GM12878 (cell line): ENCODE results near the gene CHD6. TPM values are rescaled to one million over a fixed set of nuclear protein-coding genes. Genes with fewer than 3 reads are reported as not detected.

Experiments used
- ATAC-seq: fragments of 200-7000 bp; cut with Tn5 transposase; 3 replicates; pipeline ENCODE4 v1.9.1; 2020; ENCODE audit warnings: mild to moderate bottlenecking, moderate library complexity
- BruUV-seq: library from RNA; stranded (reverse); fragments of 400-500 nt; replicated peaks from 2 replicates; lab custom pipeline; 2021; lab: Mats Ljungman, UMichigan
- CTCF ChIA-PET: fragments of 300-600 bp; sonication (Branson Sonifier 250); formaldehyde crosslinking; extraction: SDS; loops from one replicate; lab custom pipeline; 2021; ENCODE audit warnings: inconsistent platforms; lab: Yijun Ruan, JAX
- POLR2A ChIA-PET: fragments of 350-600 bp; formaldehyde crosslinking; extraction: SDS; loops from one replicate; lab custom pipeline; 2021; ENCODE audit warnings: inconsistent platforms; lab: Charles Lee
- RAD21 ChIA-PET: fragments of 300-600 bp; sonication (Branson Sonifier 250); formaldehyde crosslinking; loops from one replicate; lab custom pipeline; 2023; ENCODE audit warnings: antibody characterized with exemption; ENCODE audit not compliant: unreplicated experiment; lab: Charles Lee
- SMC1A ChIA-PET: fragments of 300-600 bp; sonication (Branson Sonifier 250); formaldehyde crosslinking; loops from one replicate; lab custom pipeline; 2023; ENCODE audit not compliant: unreplicated experiment, uncharacterized antibody; lab: Charles Lee
- DNase-seq: peaks from one replicate; pipeline ENCODE4 v3.0.0-alpha.2; 2011; ENCODE audit warnings: low read depth, low spot score
- FAIRE-seq: peaks from 3 replicates; lab custom pipeline; 2011; peaks lifted over from hg19 to GRCh38; lab: Jason Lieb, UNC
- H2AFZ ChIP-seq: 2 replicates; pipeline ENCODE4 v1.6.0; 2011; ENCODE audit warnings: low read depth, low read length, control low read depth; ENCODE audit not compliant: control insufficient read depth
- H3K27ac ChIP-seq: 2 replicates; pipeline ENCODE4 v1.5.1; 2011; ENCODE audit warnings: control low read depth; ENCODE audit not compliant: control insufficient read depth, insufficient read depth
- H3K27me3 ChIP-seq, 2 experiments: replicated peaks in 1 of 2; 2 replicates each; pipeline versions ENCODE4 v1.6.0 to v1.6.1; 2011; ENCODE audit warnings: low read length in 1 of 2; ENCODE audit not compliant: control insufficient read depth in 2 of 2, insufficient read depth in 2 of 2
- H3K36me3 ChIP-seq, 2 experiments: 2 replicates each; pipeline ENCODE4 v1.5.1; 2011; ENCODE audit warnings: low read length in 1 of 2; ENCODE audit not compliant: control insufficient read depth in 2 of 2, insufficient read depth in 2 of 2
- H3K4me1 ChIP-seq: 2 replicates; pipeline ENCODE4 v1.6.1; 2011; ENCODE audit warnings: mild to moderate bottlenecking, low read length, moderate library complexity, mixed read lengths; ENCODE audit not compliant: control insufficient read depth, insufficient read depth
- H3K4me2 ChIP-seq: 2 replicates; pipeline ENCODE4 v1.6.0; 2011; ENCODE audit warnings: control low read depth; ENCODE audit not compliant: control insufficient read depth, insufficient read depth
- H3K4me3 ChIP-seq: fragments of 200-600 bp; sonication (generic); 2 replicates; pipeline ENCODE4 v1.5.1; 2016
- H3K79me2 ChIP-seq: 2 replicates; pipeline ENCODE4 v1.6.0; 2011; ENCODE audit warnings: low read length; ENCODE audit not compliant: control insufficient read depth, insufficient read depth
- H3K9ac ChIP-seq: 2 replicates; pipeline ENCODE4 v1.8.0; 2011; ENCODE audit warnings: low read length, control low read depth, mixed read lengths; ENCODE audit not compliant: control insufficient read depth, insufficient read depth
- H3K9me3 ChIP-seq: replicated peaks from 3 replicates; pipeline ENCODE4 v1.5.1; 2011; ENCODE audit warnings: mild to moderate bottlenecking, low read length; ENCODE audit not compliant: control insufficient read depth, insufficient read depth
- H4K20me1 ChIP-seq: 2 replicates; pipeline ENCODE4 v1.6.0; 2011; ENCODE audit not compliant: control insufficient read depth, insufficient read depth
- BCL11A ChIP-seq: IDR thresholded peaks from 2 replicates; pipeline ENCODE4 v1.6.1; 2011; ENCODE audit warnings: low read depth, low read length
- CBX3 ChIP-seq: fragments of 200-600 bp; sonication (generic); IDR thresholded peaks from 2 replicates; pipeline ENCODE4 v1.6.1; 2016; ENCODE audit warnings: low read depth, borderline replicate concordance
- CREB1 ChIP-seq: IDR thresholded peaks from 2 replicates; pipeline ENCODE4 v1.6.1; 2012; ENCODE audit warnings: low read depth, mild to moderate bottlenecking, inconsistent platforms
- EED ChIP-seq: sonication (generic); IDR thresholded peaks from 2 replicates; pipeline ENCODE4 v1.6.1; 2016; ENCODE audit warnings: antibody characterized with exemption, low read depth
- EZH2 ChIP-seq: IDR thresholded peaks from 2 replicates; pipeline ENCODE4 v1.6.1; 2012; ENCODE audit warnings: low read depth, mild to moderate bottlenecking, control low read depth, inconsistent platforms, low read length, borderline replicate concordance; ENCODE audit not compliant: control insufficient read depth
- FOS ChIP-seq: IDR thresholded peaks from 3 replicates; pipeline ENCODE4 v1.6.1; 2011; ENCODE audit warnings: borderline replicate concordance; ENCODE audit not compliant: insufficient read length; ENCODE audit errors: extremely low read depth
- FOXM1 ChIP-seq: IDR thresholded peaks from 2 replicates; pipeline ENCODE4 v1.6.1; 2012; ENCODE audit warnings: low read depth, mild to moderate bottlenecking, inconsistent platforms, low read length, moderate library complexity
- HDAC2 ChIP-seq: fragments of 200-600 bp; sonication (generic); IDR thresholded peaks from 2 replicates; pipeline ENCODE4 v1.6.1; 2017
- MLLT1 ChIP-seq: fragments of 450-650 bp; IDR thresholded peaks from 2 replicates; pipeline ENCODE4 v1.6.1; 2016; ENCODE audit warnings: mild to moderate bottlenecking
- MTA3 ChIP-seq: IDR thresholded peaks from 2 replicates; pipeline ENCODE4 v1.6.1; 2012; ENCODE audit warnings: low read length, inconsistent platforms, borderline replicate concordance
- NKRF ChIP-seq: fragments of 450-650 bp; conservative IDR thresholded peaks from 2 replicates; pipeline ENCODE4 v1.6.1; 2017; ENCODE audit warnings: mild to moderate bottlenecking, moderate library complexity
- NR2C1 ChIP-seq: fragments of 450-650 bp; IDR thresholded peaks from 2 replicates; pipeline ENCODE4 v1.6.1; 2017; ENCODE audit warnings: antibody characterized with exemption, mild to moderate bottlenecking, moderate library complexity
- SIN3A ChIP-seq: IDR thresholded peaks from 2 replicates; pipeline ENCODE4 v1.6.1; 2012; ENCODE audit warnings: low read depth, low read length, improper control_type of control experiment
- STAT1 ChIP-seq: fragments of 450-650 bp; conservative IDR thresholded peaks from 2 replicates; pipeline ENCODE4 v1.6.1; 2014; ENCODE audit warnings: antibody characterized with exemption, mild to moderate bottlenecking
- ZNF274 ChIP-seq: IDR thresholded peaks from one replicate; pipeline ENCODE4 v1.8.0; 2011; ENCODE audit not compliant: insufficient read length, insufficient read depth
- WGBS: methylation state at CpG from one replicate; pipeline ENCODE4 v1.1.6; 2016; ENCODE audit warnings: low lambda C conversion rate; ENCODE audit not compliant: insufficient replicate concordance, insufficient coverage; ENCODE audit errors: missing lambda C conversion rate; 5-methylcytosine and 5-hydroxymethylcytosine counted together
- in situ Hi-C: fragments of 300-500 bp; cut with MboI; formaldehyde crosslinking; loops from 9 replicates; pipeline ENCODE4 v1.14.3; 2018; ENCODE audit warnings: mixed read lengths
- intact Hi-C: fragments of 100-400 bp; cut with micrococcal nuclease; formaldehyde crosslinking; loops from one replicate; pipeline ENCODE4 v1.14.2; 2022; ENCODE audit not compliant: unreplicated experiment
- polyA plus RNA-seq, 11 experiments: library from polyadenylated mRNA; depleted of rRNA in 4 of 11; unstranded in 6 of 11; stranded (reverse) in 5 of 11; fragments of >200 nt; fragmentation: Nextera tagmentation in 4 of 11; fragmentation: Illumina TruSeq in 1 of 11; extraction: Ambion mirVana in 4 of 11; extraction: Trizol in 1 of 11; gene quantifications; 1 replicate in 1 of 11; 2 replicates in 10 of 11; pipeline versions ENCODE4 v1.2.1 to v1.2.3, GENCODE V29; 2011 to 2016; ENCODE audit warnings: inconsistent platforms in 2 of 11, missing spikeins in 2 of 11, low read depth in 1 of 11
- total RNA-seq, 4 experiments: library from RNA; depleted of rRNA in 3 of 4; stranded (reverse); fragments of >200 nt in 3 of 4; fragmentation: Illumina TruSeq in 1 of 4; extraction: Trizol in 1 of 4; gene quantifications; 2 replicates each; pipeline versions ENCODE4 v1.2.1 to v1.2.3, GENCODE V29; 2013 to 2021

Gene CHD6
- total and polyA plus RNA-seq, 10 of the 15 experiments (the other 5 are each of a cell fraction or from before 2014, with no cell fraction given) = 4.3 to 25.5 (median 17.1) TPM

GRCh38 chr20:41604002-41604401 is 14.2 kb downstream of the CHD6 start:
- H4K20me1 ChIP-seq = peaks cover 5% of the 10 kb centered on the region; the same call in 1 of the 2 replicates
- H3K27ac ChIP-seq = no peak overlapping the region
- CTCF ChIA-PET = no interaction called here

GRCh38 chr20:41601742-41602141 is 16.4 kb downstream of the CHD6 start:
- Histone ChIP-seq H3K36me3 (no peaks in the 10 kb centered on the region), H3K79me2 (peaks cover 8% of the 10 kb centered on the region), H3K9ac (no peak overlapping the region), H3K9me3 (peaks cover 40% of the 10 kb centered on the region), H3K4me3 (no peak overlapping the region), H3K4me2 (no peak overlapping the region)
- no peak for ATAC-seq
- intact Hi-C loops = no loop called here
- DNase-seq = no peak
- CTCF ChIA-PET = no interaction called here
- RAD21 ChIA-PET = no interaction called here
- TF ChIP-seq FOXM1 = no peak
- no peak for TF ChIP-seq SIN3A
- no peak for TF ChIP-seq NR2C1
- no peak for TF ChIP-seq ZNF274
- no peak for TF ChIP-seq FOS
- TF ChIP-seq CREB1 = no peak
- TF ChIP-seq BCL11A = no peak
- no peak for TF ChIP-seq MTA3
- TF ChIP-seq MLLT1 = no peak
- no peak for TF ChIP-seq HDAC2
- TF ChIP-seq STAT1 = no peak
- no peak for TF ChIP-seq EZH2
- TF ChIP-seq, all 136 proteins: peak for 0
- H2AFZ ChIP-seq = no peak overlapping the region
- no peak for FAIRE-seq
- no peaks in the 10 kb centered on the region for H3K4me1 ChIP-seq
- BruUV-seq = no TSS peak
- H4K20me1 ChIP-seq = no peaks in the 10 kb centered on the region
- 96% methylated on average over 4 of the region's 4 CpGs for WGBS
- in situ Hi-C loops = no loop called here
- no peaks in the 10 kb centered on the region for H3K27me3 ChIP-seq
- POLR2A ChIA-PET = no interaction called here
- no peak overlapping the region for H3K27ac ChIP-seq
- SMC1A ChIA-PET = no interaction called here

More at GRCh38 chr20:41604002-41604401, 14.2 kb downstream of the CHD6 start:
- intact Hi-C loops = no loop called here
- H3K36me3 ChIP-seq = no peaks in the 10 kb centered on the region
- no peak for DNase-seq
- H3K4me1 ChIP-seq = peaks cover 4% of the 10 kb centered on the region
- RAD21 ChIA-PET = no interaction called here
- TF ChIP-seq NKRF = no peak
- TF ChIP-seq EED = no peak
- no peak for TF ChIP-seq CBX3
- TF ChIP-seq, all 136 proteins: peak for 0
- WGBS = 100% methylated on average over 1 of the region's 1 CpG
- ATAC-seq (no peak), FAIRE-seq (no peak)
- H3K27me3 ChIP-seq = no peaks in the 10 kb centered on the region
- no peak overlapping the region for H2AFZ ChIP-seq
- ChIA-PET POLR2A (interaction anchor here (1.1 kb wide), 1 partner anchor 14 kb away, joined by 3 read pairs; the partner anchor contains the start of gene CHD6), SMC1A (interaction anchor here (0.6 to 0.9 kb wide), 3 partner anchors 9 to 33 kb away, joined by 3 read pairs; no protein-coding TSS in a partner anchor)
- no peak overlapping the region for H3K9ac ChIP-seq
- H3K9me3 ChIP-seq = peaks cover 29% of the 10 kb centered on the region
- H3K79me2 ChIP-seq = peaks cover 22% of the 10 kb centered on the region
- in situ Hi-C loops = no loop called here
- no peak overlapping the region for H3K4me2 ChIP-seq
- H3K4me3 ChIP-seq = no peak overlapping the region
- BruUV-seq = no TSS peak
